Neural progenitor cell (in vitro differentiated cells): ENCODE measurements around the gene FKBP1A. TPM values are rescaled to one million over a fixed set of nuclear protein-coding genes. Genes with fewer than 3 reads are reported as not detected.
A peak's percentile ranks its signal among the peaks of the same experiment; 100 is the strongest.

Experiments used
- DNase-seq: peaks from one replicate; pipeline ENCODE4 v3.0.0-alpha.2; 2016; ENCODE audit warnings: low spot score
- H2AFZ ChIP-seq: fragments of 200-600 bp; sonication (generic); replicated peaks from 2 replicates; pipeline ENCODE4 v1.6.1; 2016; ENCODE audit warnings: antibody characterized with exemption
- H3F3A ChIP-seq: fragments of 200-600 bp; sonication (generic); 2 replicates; pipeline ENCODE4 v1.6.1; 2016; ENCODE audit warnings: antibody characterized with exemption, low read depth
- H3K27ac ChIP-seq: fragments of 200-600 bp; sonication (generic); 2 replicates; pipeline ENCODE4 v1.5.1; 2016; ENCODE audit warnings: mild to moderate bottlenecking
- H3K27me3 ChIP-seq: fragments of 200-600 bp; sonication (generic); 2 replicates; pipeline ENCODE4 v1.6.1; 2016; ENCODE audit warnings: mild to moderate bottlenecking, moderate library complexity
- H3K36me3 ChIP-seq: fragments of 200-600 bp; sonication (generic); 2 replicates; pipeline ENCODE4 v1.5.1; 2016
- H3K4me1 ChIP-seq: fragments of 200-600 bp; sonication (generic); 2 replicates; pipeline ENCODE4 v1.6.1; 2016; ENCODE audit warnings: mixed run types
- H3K4me2 ChIP-seq: fragments of 200-600 bp; sonication (generic); 2 replicates; pipeline ENCODE4 v1.6.1; 2016
- H3K4me3 ChIP-seq: fragments of 200-600 bp; sonication (generic); 2 replicates; pipeline ENCODE4 v1.5.1; 2016
- H3K79me2 ChIP-seq: fragments of 200-600 bp; sonication (generic); 2 replicates; pipeline ENCODE4 v1.6.1; 2016; ENCODE audit warnings: low read depth
- H3K9ac ChIP-seq: fragments of 200-600 bp; sonication (generic); 2 replicates; pipeline ENCODE4 v1.6.1; 2016
- H3K9me3 ChIP-seq: fragments of 200-600 bp; sonication (generic); 2 replicates; pipeline ENCODE4 v1.5.1; 2016; ENCODE audit warnings: low read depth
- H4K20me1 ChIP-seq: fragments of 200-600 bp; sonication (generic); 2 replicates; pipeline ENCODE4 v1.6.1; 2016; ENCODE audit warnings: low read depth
- H3K27ac Mint-ChIP-seq: 3 replicates; pipeline ENCODE4 v1.8.0; 2021; ENCODE audit warnings: mixed read lengths
- H3K27me3 Mint-ChIP-seq: 2 replicates; pipeline ENCODE4 v1.8.0; 2022; ENCODE audit warnings: low read depth, mild to moderate bottlenecking, inconsistent platforms, moderate library complexity, mixed read lengths; ENCODE audit not compliant: insufficient read depth
- H3K36me3 Mint-ChIP-seq: 3 replicates; pipeline ENCODE4 v1.8.0; 2021; ENCODE audit warnings: mixed read lengths
- H3K4me1 Mint-ChIP-seq: 3 replicates; pipeline ENCODE4 v1.8.0; 2021; ENCODE audit warnings: mixed read lengths
- H3K4me3 Mint-ChIP-seq: 3 replicates; pipeline ENCODE4 v1.8.0; 2021; ENCODE audit warnings: mild to moderate bottlenecking, moderate library complexity, mixed read lengths
- H3K9me3 Mint-ChIP-seq: 3 replicates; pipeline ENCODE4 v1.8.0; 2020; ENCODE audit warnings: mixed read lengths
- EZH2 ChIP-seq: fragments of 200-600 bp; sonication (generic); IDR thresholded peaks from 2 replicates; pipeline ENCODE4 v1.6.1; 2017; ENCODE audit warnings: antibody characterized with exemption, mild to moderate bottlenecking, moderate library complexity
- EZH2phosphoT487 ChIP-seq: fragments of 200-600 bp; sonication (generic); IDR thresholded peaks from 2 replicates; pipeline ENCODE4 v1.6.1; 2017; ENCODE audit warnings: antibody characterized with exemption
- total RNA-seq: library from RNA; depleted of rRNA; stranded (reverse); fragments of >200 nt; gene quantifications from 2 replicates; pipeline ENCODE4 v1.2.3, GENCODE V29; 2015; ENCODE audit warnings: low replicate concordance
- TF ChIP-seq, protein P1 (sequence below): fragments of 200-600 bp; sonication (generic); IDR thresholded peaks from 2 replicates; pipeline ENCODE4 v1.5.1; 2017; ENCODE audit warnings: antibody characterized with exemption, mild to moderate bottlenecking

Gene FKBP1A
- total RNA-seq, 1 donor from 2014 or later: 128 TPM

DNA sequence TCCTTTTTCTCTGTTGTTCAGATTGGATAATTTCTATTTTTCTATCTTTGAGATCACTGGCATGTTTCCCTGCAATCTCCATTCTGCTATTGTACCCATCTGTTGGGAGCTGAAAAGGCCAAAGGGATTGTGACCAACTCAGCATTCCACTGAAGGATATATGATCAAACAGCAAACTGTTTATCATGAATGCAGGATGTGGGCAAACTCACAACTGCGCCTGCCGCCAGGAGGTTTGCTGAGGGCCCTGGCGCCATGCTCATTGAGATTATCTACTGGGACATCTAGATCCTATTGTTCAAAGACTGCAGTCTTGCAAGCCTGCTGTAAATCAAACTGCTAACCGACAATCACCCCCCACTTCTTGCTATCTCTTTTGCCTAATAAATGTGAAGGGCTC lies 3.8 kb upstream of the FKBP1A start:
- TF ChIP-seq EZH2phosphoT487: no peak
- TF ChIP-seq, protein P1, sequence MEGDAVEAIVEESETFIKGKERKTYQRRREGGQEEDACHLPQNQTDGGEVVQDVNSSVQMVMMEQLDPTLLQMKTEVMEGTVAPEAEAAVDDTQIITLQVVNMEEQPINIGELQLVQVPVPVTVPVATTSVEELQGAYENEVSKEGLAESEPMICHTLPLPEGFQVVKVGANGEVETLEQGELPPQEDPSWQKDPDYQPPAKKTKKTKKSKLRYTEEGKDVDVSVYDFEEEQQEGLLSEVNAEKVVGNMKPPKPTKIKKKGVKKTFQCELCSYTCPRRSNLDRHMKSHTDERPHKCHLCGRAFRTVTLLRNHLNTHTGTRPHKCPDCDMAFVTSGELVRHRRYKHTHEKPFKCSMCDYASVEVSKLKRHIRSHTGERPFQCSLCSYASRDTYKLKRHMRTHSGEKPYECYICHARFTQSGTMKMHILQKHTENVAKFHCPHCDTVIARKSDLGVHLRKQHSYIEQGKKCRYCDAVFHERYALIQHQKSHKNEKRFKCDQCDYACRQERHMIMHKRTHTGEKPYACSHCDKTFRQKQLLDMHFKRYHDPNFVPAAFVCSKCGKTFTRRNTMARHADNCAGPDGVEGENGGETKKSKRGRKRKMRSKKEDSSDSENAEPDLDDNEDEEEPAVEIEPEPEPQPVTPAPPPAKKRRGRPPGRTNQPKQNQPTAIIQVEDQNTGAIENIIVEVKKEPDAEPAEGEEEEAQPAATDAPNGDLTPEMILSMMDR: no peak
- no peak for TF ChIP-seq EZH2
- Histone ChIP-seq H3K9me3 (no peaks in the 10 kb centered on the region), H3K27me3 (peaks cover 60% of the 10 kb centered on the region), H3K9ac (no peak overlapping the region), H3K4me1 (peaks cover 8% of the 10 kb centered on the region), H3K4me3 (no peak overlapping the region), H3K27ac (no peak overlapping the region), H3K4me2 (no peak overlapping the region), H3K79me2 (peaks cover 12% of the 10 kb centered on the region), H2AFZ (no peak overlapping the region), H4K20me1 (peaks cover 8% of the 10 kb centered on the region), H3K36me3 (no peaks in the 10 kb centered on the region), H3F3A (no peaks in the 10 kb centered on the region)
- Mint-ChIP-seq H3K4me1 (peaks cover 11% of the 10 kb centered on the region), H3K9me3 (no peaks in the 10 kb centered on the region), H3K4me3 (no peak overlapping the region), H3K27me3 (peaks cover 7% of the 10 kb centered on the region), H3K36me3 (no peaks in the 10 kb centered on the region), H3K27ac (no peak overlapping the region)
- no peak for DNase-seq

- Histone ChIP-seq H3K36me3 (no peaks in the 10 kb centered on the region), H3K4me3 (no peak overlapping the region), H3K9ac (no peak overlapping the region), H3K79me2 (peaks cover 16% of the 10 kb centered on the region), H3K27me3 (peaks cover 60% of the 10 kb centered on the region), H2AFZ (no peak overlapping the region), H3F3A (no peaks in the 10 kb centered on the region), H3K27ac (no peak overlapping the region), H3K4me2 (no peak overlapping the region), H3K4me1 (peaks cover 13% of the 10 kb centered on the region), H4K20me1 (peaks cover 12% of the 10 kb centered on the region), H3K9me3 (no peaks in the 10 kb centered on the region)
- DNase-seq: no peak
- TF ChIP-seq EZH2phosphoT487 (no peak), EZH2 (no peak)
- Mint-ChIP-seq H3K4me1 (peaks cover 15% of the 10 kb centered on the region), H3K36me3 (no peaks in the 10 kb centered on the region), H3K4me3 (no peak overlapping the region), H3K27ac (no peak overlapping the region), H3K27me3 (peaks cover 7% of the 10 kb centered on the region), H3K9me3 (no peaks in the 10 kb centered on the region)
Measured at GRCh38 chr20:1396264-1396663, 3.4 kb upstream of the FKBP1A start.

GRCh38 chr20:1394686-1395085 lies 1.8 kb upstream of the FKBP1A start:
- H2AFZ ChIP-seq: no peak overlapping the region
- no peak overlapping the region for H3K27ac Mint-ChIP-seq
- peaks cover 3% of the 10 kb centered on the region for H3K36me3 Mint-ChIP-seq
- H3K4me1 ChIP-seq: peaks cover 29% of the 10 kb centered on the region
- H3K9ac ChIP-seq: no peak overlapping the region
- H3K4me1 Mint-ChIP-seq: peaks cover 30% of the 10 kb centered on the region
- H3K27ac ChIP-seq: no peak overlapping the region
- H3K36me3 ChIP-seq: no peaks in the 10 kb centered on the region
- H3K27me3 Mint-ChIP-seq: peaks cover 9% of the 10 kb centered on the region
- no peak overlapping the region for H3K4me3 ChIP-seq
- H3K4me2 ChIP-seq: no peak overlapping the region
- peaks cover 28% of the 10 kb centered on the region for H4K20me1 ChIP-seq
- H3K27me3 ChIP-seq: peaks cover 60% of the 10 kb centered on the region
- no peaks in the 10 kb centered on the region for H3K9me3 ChIP-seq
- no peak for TF ChIP-seq EZH2
- TF ChIP-seq EZH2phosphoT487: no peak
- TF ChIP-seq, protein P1: no peak
- H3K9me3 Mint-ChIP-seq: no peaks in the 10 kb centered on the region
- peaks cover 32% of the 10 kb centered on the region for H3K79me2 ChIP-seq
- H3F3A ChIP-seq: no peaks in the 10 kb centered on the region
- no peak overlapping the region for H3K4me3 Mint-ChIP-seq
- DNase-seq: no peak

- H3K9me3 ChIP-seq: no peaks in the 10 kb centered on the region
- Mint-ChIP-seq H3K27ac (peak overlapping the region; percentile 92), H3K36me3 (peaks cover 3% of the 10 kb centered on the region), H3K4me3 (peak overlapping the region; percentile 96), H3K4me1 (peaks cover 38% of the 10 kb centered on the region), H3K27me3 (peaks cover 9% of the 10 kb centered on the region), H3K9me3 (no peaks in the 10 kb centered on the region)
- peak overlapping the region; percentile 87 for H3K4me2 ChIP-seq
- no peak overlapping the region for H3K27ac ChIP-seq
- no peak overlapping the region for H3K9ac ChIP-seq
- H3K27me3 ChIP-seq: peaks cover 50% of the 10 kb centered on the region
- H3K4me1 ChIP-seq: peaks cover 39% of the 10 kb centered on the region
- H3K4me3 ChIP-seq: peak overlapping the region; percentile 78
- peak overlapping the region; percentile 66 for H2AFZ ChIP-seq
- no peak for DNase-seq
- no peaks in the 10 kb centered on the region for H3F3A ChIP-seq
- H4K20me1 ChIP-seq: peaks cover 40% of the 10 kb centered on the region
- peaks cover 44% of the 10 kb centered on the region for H3K79me2 ChIP-seq
- TF ChIP-seq, protein P1: no peak
- TF ChIP-seq EZH2phosphoT487: no peak
- TF ChIP-seq EZH2: no peak
- H3K36me3 ChIP-seq: no peaks in the 10 kb centered on the region
Measured at GRCh38 chr20:1393507-1393882, 641 bp upstream of the FKBP1A start.
